Ovary (tissue), 9 donors: Measurements from ENCODE around the gene BRCA1. TPM values are rescaled to one million over a fixed set of nuclear protein-coding genes. Genes with fewer than 3 reads are reported as not detected.

ENCODE experiments used
- DNase-seq, 5 donors: peaks; one replicate each; pipeline ENCODE4 v3.0.0-alpha.2; 2019 to 2020
- H3K27ac ChIP-seq, 2 donors: fragments of 200-600 bp; one replicate each; pipeline versions ENCODE4 v1.5.1 to v1.8.0; 2019 to 2022
- H3K27me3 ChIP-seq: fragments of 200-600 bp; one replicate; pipeline ENCODE4 v1.8.0; 2022
- H3K36me3 ChIP-seq: fragments of 200-600 bp; sonication (generic); one replicate; pipeline ENCODE4 v1.5.1; 2019
- H3K4me1 ChIP-seq: one replicate; pipeline ENCODE4 v1.8.1; 2013; ENCODE audit warnings: mild to moderate bottlenecking, moderate library complexity; ENCODE audit not compliant: insufficient read depth
- H3K4me3 ChIP-seq: fragments of 200-600 bp; sonication (generic); one replicate; pipeline ENCODE4 v1.5.1; 2017
- H3K9me3 ChIP-seq, 2 donors: fragments of 200-600 bp in 1 of 2; sonication (generic) in 1 of 2; one replicate each; pipeline versions ENCODE4 v1.5.1 to v1.8.1; 2013 to 2019; ENCODE audit warnings: mild to moderate bottlenecking in 1 of 2, moderate library complexity in 1 of 2
- EP300 ChIP-seq: sonication (generic); formaldehyde crosslinking; IDR thresholded peaks from one replicate; pipeline ENCODE4 v1.6.1; 2017; ENCODE audit warnings: antibody characterized with exemption
- POLR2A ChIP-seq: fragments of 450-650 bp; IDR thresholded peaks from one replicate; pipeline ENCODE4 v1.6.1; 2017; ENCODE audit warnings: antibody characterized with exemption, mild to moderate bottlenecking, moderate library complexity
- WGBS, 3 donors: extraction: QIAGEN DNeasy Blood & Tissue Kit in 1 of 3; methylation state at CpG; one replicate each; pipeline versions ENCODE4 v1.1.5 to v1.1.7; 2013 to 2017; 5-methylcytosine and 5-hydroxymethylcytosine counted together
- intact Hi-C, 4 donors: fragments of 100-400 bp; cut with DNase I; formaldehyde crosslinking; loops; one replicate each; pipeline versions ENCODE4 v1.11.0 to v1.15.1; 2022 to 2023
- polyA plus RNA-seq, 2 donors: library from polyadenylated mRNA; stranded (reverse); fragments of 200-250 nt in 1 of 2; fragments of 350-450 nt in 1 of 2; fragmentation: Illumina TruSeq in 1 of 2; extraction: RNeasy Lipid Tissue Mini Kit (QIAGEN cat#74804) in 1 of 2; gene quantifications; one replicate each; pipeline ENCODE4 v1.2.3, GENCODE V29; 2013 to 2014
- total RNA-seq, 7 donors: library from RNA; depleted of rRNA in 2 of 7; stranded (reverse); fragments of >200 nt in 2 of 7; fragmentation: NEBNext Ultra II Directional in 3 of 7; extraction: Animal tissue kit (Norgen Biotek cat#: 25700) in 3 of 7; gene quantifications; one replicate each; pipeline versions ENCODE4 v1.1.0 to v1.2.4, GENCODE V29; 2016 to 2023
- TF ChIP-seq, protein P1 (sequence below), 3 donors: fragments of 450-650 bp in 2 of 3; fragments of 200-600 bp in 1 of 3; IDR thresholded peaks; one replicate each; pipeline versions ENCODE4 v1.5.1 to v1.8.0; 2016 to 2022; ENCODE audit warnings: antibody characterized with exemption in 3 of 3, mild to moderate bottlenecking in 1 of 3
- donor health status: DM: no; HTN: no; CAD: no; lungs with moderate emphysema.
- donor health status: DM: no; HTN: no; CAD: no.
- donor health status: Bipolar disorder and iron deficiency.
- donor health status: DM: yes; HTN: yes; CAD: no.
- donor health status: DM: no; HTN: no; CAD: no.
- donor health status: DM: yes; HTN: yes; CAD: no.

BRCA1 gene
- total and polyA plus RNA-seq, 9 donors: 1.9 to 5.4 (median 4.8) TPM

DNA sequence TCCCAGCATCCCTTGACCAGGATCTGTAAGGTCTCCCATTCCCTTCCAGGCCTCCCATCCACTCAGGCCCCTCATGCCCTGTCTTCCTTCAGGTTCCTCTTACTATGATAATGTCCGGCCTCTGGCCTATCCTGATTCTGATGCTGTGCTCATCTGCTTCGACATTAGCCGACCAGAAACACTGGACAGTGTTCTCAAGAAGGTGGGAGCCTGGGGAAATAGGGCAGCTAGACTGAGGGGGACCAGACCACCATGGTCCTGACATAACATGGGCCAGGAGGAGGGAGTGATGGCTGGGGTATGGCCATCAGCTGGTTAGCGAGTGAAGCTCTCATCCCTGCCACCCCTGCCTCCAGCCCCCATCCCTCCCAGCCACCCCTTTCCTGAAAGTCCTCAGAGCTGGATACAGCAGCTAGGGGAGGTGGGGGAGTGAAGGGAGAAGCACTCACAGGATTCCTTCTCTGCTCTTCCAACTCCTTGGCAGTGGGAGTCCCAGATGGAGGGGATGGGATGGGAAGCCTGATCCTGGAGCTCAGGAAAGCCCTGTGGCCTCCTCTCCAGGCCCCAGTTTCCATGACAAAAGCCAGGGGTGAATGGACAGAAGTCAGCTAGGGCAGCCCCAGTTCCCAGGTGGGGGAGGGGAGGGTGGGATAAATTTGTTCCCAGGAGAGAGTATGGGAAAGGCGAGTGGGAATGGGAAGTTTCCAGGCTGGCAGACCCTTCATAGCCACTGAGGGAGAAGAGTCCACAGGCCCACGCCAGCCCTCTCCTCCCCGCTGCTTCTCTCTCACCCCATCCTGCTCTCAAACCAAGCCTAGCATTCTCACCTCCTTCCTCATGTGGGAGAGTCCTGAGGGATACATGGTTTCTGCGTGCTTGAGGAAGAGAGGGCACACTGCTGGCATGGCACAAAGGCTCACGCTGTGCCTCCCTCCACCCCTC is 97.8 kb downstream of the BRCA1 start:
- no peaks in the 10 kb centered on the region for H3K4me1 ChIP-seq
- no peak for TF ChIP-seq EP300
- no peak for DNase-seq
- H3K36me3 ChIP-seq: no peaks in the 10 kb centered on the region
- no peaks in the 10 kb centered on the region for H3K27me3 ChIP-seq
- H3K9me3 ChIP-seq: no peaks in the 10 kb centered on the region
- no peak overlapping the region for H3K4me3 ChIP-seq
- intact Hi-C loops: loop anchor here in 2 of 4 donors (5.0 to 10.0 kb wide), 3 partner anchors 100 to 287 kb away; partner anchors contain the start of genes BRCA1 (in 1 of the 2) and TMEM106A (in 1 of the 2)
- no peak overlapping the region for H3K27ac ChIP-seq
- WGBS, 3 donors: 74 to 82% (median 75%) methylated on average over 9 of the region's 9 CpGs

DNA sequence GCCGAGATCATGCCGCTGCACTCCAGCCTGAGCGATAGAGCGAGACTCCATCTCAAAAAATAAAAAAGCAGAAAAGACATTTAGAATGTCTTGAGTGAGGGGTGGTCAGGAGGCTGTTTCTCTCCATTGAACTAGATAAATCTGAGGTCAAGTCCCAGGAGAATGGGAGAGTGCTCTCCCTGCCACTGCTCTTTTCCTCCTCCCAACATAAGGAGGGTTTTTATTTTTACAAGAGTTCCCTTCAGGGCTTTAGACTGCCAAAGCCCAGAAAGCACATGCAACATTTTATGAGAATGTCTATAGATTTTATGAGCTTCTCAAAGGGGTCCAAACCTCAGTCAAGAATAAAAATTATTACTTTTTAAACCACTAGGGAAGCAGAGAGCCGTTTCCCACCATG is 98.6 kb downstream of the BRCA1 start:
- intact Hi-C loops: loop anchor here in 2 of 4 donors (5.0 to 10.0 kb wide), 3 partner anchors 101 to 288 kb away; partner anchors contain the start of genes BRCA1 (in 1 of the 2) and TMEM106A (in 1 of the 2)
- DNase-seq: no peak
- no peak overlapping the region for H3K4me3 ChIP-seq
- H3K27me3 ChIP-seq: no peaks in the 10 kb centered on the region
- TF ChIP-seq EP300 (no peak), POLR2A (no peak)
- TF ChIP-seq, protein P1, sequence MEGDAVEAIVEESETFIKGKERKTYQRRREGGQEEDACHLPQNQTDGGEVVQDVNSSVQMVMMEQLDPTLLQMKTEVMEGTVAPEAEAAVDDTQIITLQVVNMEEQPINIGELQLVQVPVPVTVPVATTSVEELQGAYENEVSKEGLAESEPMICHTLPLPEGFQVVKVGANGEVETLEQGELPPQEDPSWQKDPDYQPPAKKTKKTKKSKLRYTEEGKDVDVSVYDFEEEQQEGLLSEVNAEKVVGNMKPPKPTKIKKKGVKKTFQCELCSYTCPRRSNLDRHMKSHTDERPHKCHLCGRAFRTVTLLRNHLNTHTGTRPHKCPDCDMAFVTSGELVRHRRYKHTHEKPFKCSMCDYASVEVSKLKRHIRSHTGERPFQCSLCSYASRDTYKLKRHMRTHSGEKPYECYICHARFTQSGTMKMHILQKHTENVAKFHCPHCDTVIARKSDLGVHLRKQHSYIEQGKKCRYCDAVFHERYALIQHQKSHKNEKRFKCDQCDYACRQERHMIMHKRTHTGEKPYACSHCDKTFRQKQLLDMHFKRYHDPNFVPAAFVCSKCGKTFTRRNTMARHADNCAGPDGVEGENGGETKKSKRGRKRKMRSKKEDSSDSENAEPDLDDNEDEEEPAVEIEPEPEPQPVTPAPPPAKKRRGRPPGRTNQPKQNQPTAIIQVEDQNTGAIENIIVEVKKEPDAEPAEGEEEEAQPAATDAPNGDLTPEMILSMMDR (IDR thresholded peaks at IDR 0.05): no peak
- no peaks in the 10 kb centered on the region for H3K4me1 ChIP-seq
- H3K9me3 ChIP-seq: no peaks in the 10 kb centered on the region
- no peak overlapping the region for H3K27ac ChIP-seq
- H3K36me3 ChIP-seq: no peaks in the 10 kb centered on the region
- 67 to 74% (median 71%) methylated on average over 5 of the region's 5 CpGs for WGBS, 3 donors

DNA sequence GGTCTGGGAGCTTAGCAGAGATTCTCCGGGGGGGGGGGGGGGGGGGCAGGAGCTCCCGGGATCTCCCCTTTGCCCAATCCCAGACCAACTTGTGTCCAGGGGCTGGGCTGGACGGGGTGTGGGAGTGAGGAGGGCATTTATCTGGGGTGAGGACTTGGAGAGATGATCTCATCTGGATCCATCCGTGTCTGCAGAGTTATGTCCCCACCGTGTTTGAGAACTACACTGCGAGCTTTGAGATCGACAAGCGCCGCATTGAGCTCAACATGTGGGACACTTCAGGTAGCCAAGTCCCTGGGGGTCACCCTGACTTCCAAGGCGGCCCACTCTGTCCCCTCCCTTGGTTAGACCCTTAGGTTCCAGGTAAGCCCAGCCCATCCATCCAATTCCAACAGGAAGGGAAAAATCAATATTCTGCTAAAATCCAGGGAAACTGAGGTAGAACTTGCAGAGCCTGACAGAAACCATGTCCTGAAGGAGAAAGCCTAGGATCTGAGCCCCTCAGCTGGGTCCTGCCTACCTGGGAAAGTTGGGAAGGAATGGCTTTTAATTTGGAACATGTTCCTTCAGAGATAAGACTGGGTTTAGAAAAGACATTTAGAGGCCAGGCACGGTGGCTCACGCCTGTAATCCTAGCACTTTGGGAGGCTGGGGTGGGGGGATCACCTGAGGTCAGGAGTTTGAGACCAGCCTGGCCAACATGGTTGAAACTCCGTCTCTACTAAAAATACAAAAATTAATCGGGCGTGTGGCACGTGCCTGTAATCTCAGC is 99.2 kb downstream of the BRCA1 start:
- peak overlapping the region; percentile 56 for H3K4me3 ChIP-seq
- no peak for TF ChIP-seq EP300
- no peak for TF ChIP-seq POLR2A
- TF ChIP-seq, protein P1 (IDR thresholded peaks at IDR 0.05): no peak
- no peaks in the 10 kb centered on the region for H3K27me3 ChIP-seq
- peak overlapping the region; percentile 34 to 42 for H3K27ac ChIP-seq
- peak in 1 of 5 donors; percentile 37 for DNase-seq
- no peaks in the 10 kb centered on the region for H3K36me3 ChIP-seq
- no peaks in the 10 kb centered on the region for H3K4me1 ChIP-seq
- WGBS, 3 donors: 59 to 63% (median 61%) methylated on average over 16 of the region's 16 CpGs
- H3K9me3 ChIP-seq: no peaks in the 10 kb centered on the region
- intact Hi-C loops: loop anchor here in 2 of 4 donors (5.0 to 10.0 kb wide), 3 partner anchors 101 to 289 kb away; partner anchors contain the start of genes BRCA1 (in 1 of the 2) and TMEM106A (in 1 of the 2)

DNA sequence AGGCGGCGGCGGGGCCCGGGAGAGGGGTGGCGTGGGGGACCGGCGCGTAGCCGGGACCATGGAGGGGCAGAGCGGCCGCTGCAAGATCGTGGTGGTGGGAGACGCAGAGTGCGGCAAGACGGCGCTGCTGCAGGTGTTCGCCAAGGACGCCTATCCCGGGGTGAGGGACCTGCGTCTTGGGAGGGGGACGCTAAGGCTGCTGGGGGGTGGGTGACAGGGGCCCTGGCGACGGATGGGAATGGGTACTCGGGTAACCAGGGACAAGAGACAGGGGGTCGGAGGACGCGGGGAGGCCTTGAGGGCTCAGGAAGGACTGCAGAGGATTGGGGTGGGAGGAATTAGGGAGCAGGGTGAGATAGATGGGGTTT is 99.9 kb downstream of the BRCA1 start:
- no peaks in the 10 kb centered on the region for H3K27me3 ChIP-seq
- TF ChIP-seq, protein P1 (IDR thresholded peaks at IDR 0.05): no peak
- TF ChIP-seq POLR2A (no peak), EP300 (no peak)
- intact Hi-C loops: loop anchor here in 2 of 4 donors (5.0 to 10.0 kb wide), 3 partner anchors 102 to 290 kb away; partner anchors contain the start of genes BRCA1 (in 1 of the 2) and TMEM106A (in 1 of the 2)
- peaks cover 3% of the 10 kb centered on the region for H3K4me1 ChIP-seq
- no peaks in the 10 kb centered on the region for H3K9me3 ChIP-seq
- peak overlapping the region; percentile 34 to 42 for H3K27ac ChIP-seq
- WGBS, 3 donors: 3 to 10% (median 6%) methylated on average over 20 to 27 of the region's 27 CpGs
- DNase-seq: no peak
- no peaks in the 10 kb centered on the region for H3K36me3 ChIP-seq
- H3K4me3 ChIP-seq: peak overlapping the region; percentile 56
